ENCODE measurements around the gene PMF1.

Gene PMF1

DNA sequence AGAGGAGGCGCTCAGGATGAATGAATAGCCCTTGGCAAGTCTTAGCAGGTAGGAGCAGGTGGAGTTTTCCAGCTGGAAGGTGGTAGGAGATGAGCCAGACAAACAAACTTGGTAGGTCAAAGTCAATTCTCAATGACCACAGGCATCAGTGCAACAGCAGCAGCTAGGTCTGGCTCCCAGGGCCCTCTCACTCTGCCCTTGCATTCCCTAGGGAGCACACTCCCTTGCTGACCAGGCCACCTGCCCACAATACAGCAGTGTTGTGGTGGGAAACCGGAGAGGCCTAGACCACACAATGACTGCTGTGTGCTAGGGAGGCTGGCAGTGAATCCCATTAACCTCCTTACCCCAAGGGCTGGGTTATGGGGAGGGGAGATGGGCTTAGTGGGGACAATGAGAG lies 48.1 kb downstream of the PMF1 start:
- H3K4me3 ChIP-seq (replicated peaks; ENCODE audit: insufficient read depth, low read length) = no peak overlapping the region
- no peaks in the 10 kb centered on the region for H3K27me3 ChIP-seq (ENCODE audit: insufficient read depth, poor library complexity, severe bottlenecking)
- H3K27ac ChIP-seq (replicated peaks) = no peak overlapping the region
- TF ChIP-seq, protein P1, sequence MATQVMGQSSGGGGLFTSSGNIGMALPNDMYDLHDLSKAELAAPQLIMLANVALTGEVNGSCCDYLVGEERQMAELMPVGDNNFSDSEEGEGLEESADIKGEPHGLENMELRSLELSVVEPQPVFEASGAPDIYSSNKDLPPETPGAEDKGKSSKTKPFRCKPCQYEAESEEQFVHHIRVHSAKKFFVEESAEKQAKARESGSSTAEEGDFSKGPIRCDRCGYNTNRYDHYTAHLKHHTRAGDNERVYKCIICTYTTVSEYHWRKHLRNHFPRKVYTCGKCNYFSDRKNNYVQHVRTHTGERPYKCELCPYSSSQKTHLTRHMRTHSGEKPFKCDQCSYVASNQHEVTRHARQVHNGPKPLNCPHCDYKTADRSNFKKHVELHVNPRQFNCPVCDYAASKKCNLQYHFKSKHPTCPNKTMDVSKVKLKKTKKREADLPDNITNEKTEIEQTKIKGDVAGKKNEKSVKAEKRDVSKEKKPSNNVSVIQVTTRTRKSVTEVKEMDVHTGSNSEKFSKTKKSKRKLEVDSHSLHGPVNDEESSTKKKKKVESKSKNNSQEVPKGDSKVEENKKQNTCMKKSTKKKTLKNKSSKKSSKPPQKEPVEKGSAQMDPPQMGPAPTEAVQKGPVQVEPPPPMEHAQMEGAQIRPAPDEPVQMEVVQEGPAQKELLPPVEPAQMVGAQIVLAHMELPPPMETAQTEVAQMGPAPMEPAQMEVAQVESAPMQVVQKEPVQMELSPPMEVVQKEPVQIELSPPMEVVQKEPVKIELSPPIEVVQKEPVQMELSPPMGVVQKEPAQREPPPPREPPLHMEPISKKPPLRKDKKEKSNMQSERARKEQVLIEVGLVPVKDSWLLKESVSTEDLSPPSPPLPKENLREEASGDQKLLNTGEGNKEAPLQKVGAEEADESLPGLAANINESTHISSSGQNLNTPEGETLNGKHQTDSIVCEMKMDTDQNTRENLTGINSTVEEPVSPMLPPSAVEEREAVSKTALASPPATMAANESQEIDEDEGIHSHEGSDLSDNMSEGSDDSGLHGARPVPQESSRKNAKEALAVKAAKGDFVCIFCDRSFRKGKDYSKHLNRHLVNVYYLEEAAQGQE (IDR thresholded peaks at IDR 0.05; ENCODE audit: insufficient replicate concordance, low read depth) = no peak
- TF ChIP-seq, protein P2, sequence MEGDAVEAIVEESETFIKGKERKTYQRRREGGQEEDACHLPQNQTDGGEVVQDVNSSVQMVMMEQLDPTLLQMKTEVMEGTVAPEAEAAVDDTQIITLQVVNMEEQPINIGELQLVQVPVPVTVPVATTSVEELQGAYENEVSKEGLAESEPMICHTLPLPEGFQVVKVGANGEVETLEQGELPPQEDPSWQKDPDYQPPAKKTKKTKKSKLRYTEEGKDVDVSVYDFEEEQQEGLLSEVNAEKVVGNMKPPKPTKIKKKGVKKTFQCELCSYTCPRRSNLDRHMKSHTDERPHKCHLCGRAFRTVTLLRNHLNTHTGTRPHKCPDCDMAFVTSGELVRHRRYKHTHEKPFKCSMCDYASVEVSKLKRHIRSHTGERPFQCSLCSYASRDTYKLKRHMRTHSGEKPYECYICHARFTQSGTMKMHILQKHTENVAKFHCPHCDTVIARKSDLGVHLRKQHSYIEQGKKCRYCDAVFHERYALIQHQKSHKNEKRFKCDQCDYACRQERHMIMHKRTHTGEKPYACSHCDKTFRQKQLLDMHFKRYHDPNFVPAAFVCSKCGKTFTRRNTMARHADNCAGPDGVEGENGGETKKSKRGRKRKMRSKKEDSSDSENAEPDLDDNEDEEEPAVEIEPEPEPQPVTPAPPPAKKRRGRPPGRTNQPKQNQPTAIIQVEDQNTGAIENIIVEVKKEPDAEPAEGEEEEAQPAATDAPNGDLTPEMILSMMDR (IDR thresholded peaks at IDR 0.05; ENCODE audit: insufficient read depth, low read length) = no peak
- TF ChIP-seq GABPA (IDR thresholded peaks at IDR 0.05; ENCODE audit: low read depth) (no peak), SPI1 (IDR thresholded peaks at IDR 0.05; ENCODE audit: borderline replicate concordance, low read depth) (no peak), POLR2AphosphoS5 (IDR thresholded peaks at IDR 0.05; ENCODE audit: low read depth) (no peak)
- no peak for DNase-seq (ENCODE audit: low read depth in 1 of 2, low spot score in 1 of 2)

DNA sequence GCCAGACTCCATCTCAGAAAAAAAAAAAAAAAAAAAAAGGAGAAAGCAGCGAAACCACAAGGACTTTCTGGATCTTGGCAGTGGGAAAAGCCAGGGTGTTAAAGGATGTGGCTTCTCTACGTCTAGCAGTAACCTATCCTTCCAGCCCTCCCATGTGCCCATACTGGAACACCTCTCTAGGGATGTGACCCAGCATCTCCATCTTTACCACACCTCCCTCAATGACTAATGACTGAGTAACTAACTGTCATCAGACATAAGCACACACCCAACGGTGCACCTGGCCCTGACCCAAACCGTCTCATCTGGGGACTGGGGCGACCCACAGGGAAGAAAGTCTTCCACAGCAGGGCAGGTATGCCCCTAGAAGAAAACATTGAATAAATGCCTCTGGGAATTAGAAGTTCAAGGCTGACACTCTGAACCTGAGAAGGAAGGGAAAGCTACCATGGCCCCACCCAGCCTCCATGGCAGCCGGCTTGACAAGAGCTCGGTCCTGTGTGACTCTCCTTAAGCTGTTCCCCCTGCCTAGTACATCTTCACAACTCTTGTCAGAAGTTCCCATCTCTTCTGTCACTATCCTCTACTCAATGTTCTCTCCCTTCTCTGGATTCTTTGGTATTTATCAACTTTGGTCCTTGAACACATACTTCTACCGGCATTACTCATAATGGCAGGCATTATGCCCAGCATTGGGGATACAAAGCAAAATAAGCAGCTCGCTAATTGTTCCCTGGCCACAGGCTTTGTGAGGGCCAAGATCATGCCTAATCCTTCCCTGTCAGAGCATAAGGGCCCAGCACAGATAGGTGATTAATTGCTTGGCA lies 49.9 kb downstream of the PMF1 start:
- no peak overlapping the region for H3K4me3 ChIP-seq (replicated peaks; ENCODE audit: insufficient read depth, low read length)
- DNase-seq (ENCODE audit: low read depth in 1 of 2, low spot score in 1 of 2) = no peak
- no peaks in the 10 kb centered on the region for H3K27me3 ChIP-seq (ENCODE audit: insufficient read depth, poor library complexity, severe bottlenecking)
- TF ChIP-seq, protein P1 (IDR thresholded peaks at IDR 0.05; ENCODE audit: insufficient replicate concordance, low read depth) = no peak
- no peak for TF ChIP-seq SPI1 (IDR thresholded peaks at IDR 0.05; ENCODE audit: borderline replicate concordance, low read depth)
- TF ChIP-seq POLR2AphosphoS5 (IDR thresholded peaks at IDR 0.05; ENCODE audit: low read depth) = no peak
- TF ChIP-seq GABPA (IDR thresholded peaks at IDR 0.05; ENCODE audit: low read depth) = no peak
- TF ChIP-seq, protein P2 (IDR thresholded peaks at IDR 0.05; ENCODE audit: insufficient read depth, low read length) = no peak
- no peak overlapping the region for H3K27ac ChIP-seq (replicated peaks)

DNA sequence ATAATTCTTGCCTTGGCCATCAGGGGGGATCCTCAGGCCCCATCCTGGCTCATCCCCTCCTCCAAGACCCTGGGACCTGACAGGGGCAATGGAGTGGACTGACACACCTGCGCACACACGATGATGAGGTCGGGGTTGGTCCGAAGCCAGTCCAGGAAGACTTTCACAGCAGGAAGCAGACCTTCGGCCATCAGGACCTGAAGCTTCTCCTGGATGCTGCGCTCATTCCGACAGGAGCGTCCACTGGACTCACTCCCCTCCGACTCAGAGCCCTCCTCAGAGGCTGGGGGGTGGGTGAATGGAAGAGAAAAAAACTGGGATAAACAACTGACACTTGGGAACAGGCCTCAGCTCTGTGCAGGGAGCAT lies 50.5 kb downstream of the PMF1 start:
- TF ChIP-seq, protein P2 (IDR thresholded peaks at IDR 0.05; ENCODE audit: insufficient read depth, low read length) = no peak
- TF ChIP-seq SPI1 (IDR thresholded peaks at IDR 0.05; ENCODE audit: borderline replicate concordance, low read depth) = no peak
- no peak for TF ChIP-seq GABPA (IDR thresholded peaks at IDR 0.05; ENCODE audit: low read depth)
- TF ChIP-seq POLR2AphosphoS5 (IDR thresholded peaks at IDR 0.05; ENCODE audit: low read depth) = no peak
- TF ChIP-seq, protein P1 (IDR thresholded peaks at IDR 0.05; ENCODE audit: insufficient replicate concordance, low read depth) = no peak
- Histone ChIP-seq H3K27ac (replicated peaks) (no peak overlapping the region), H3K4me3 (replicated peaks; ENCODE audit: insufficient read depth, low read length) (no peak overlapping the region), H3K27me3 (ENCODE audit: insufficient read depth, poor library complexity, severe bottlenecking) (no peaks in the 10 kb centered on the region)
- no peak for DNase-seq (ENCODE audit: low read depth in 1 of 2, low spot score in 1 of 2)

Data from HL-60 (cell line).